H9 (cell line): Measurements from ENCODE around the gene BPGM. TPM values are rescaled to one million over a fixed set of nuclear protein-coding genes. Genes with fewer than 3 reads are reported as not detected.

Source experiments
- DNase-seq: peaks from one replicate; pipeline ENCODE4 v3.0.0-alpha.2; 2017
- H2AFZ ChIP-seq: one replicate; pipeline ENCODE4 v1.6.1; 2013; ENCODE audit warnings: mild to moderate bottlenecking, low read length, control low read depth, moderate library complexity
- H2AK5ac ChIP-seq: 2 replicates; pipeline ENCODE4 v1.6.1; 2013; ENCODE audit warnings: low read length, control low read depth, mixed read lengths; ENCODE audit not compliant: insufficient read length
- H2BK120ac ChIP-seq: one replicate; pipeline ENCODE4 v1.6.1; 2013; ENCODE audit warnings: low read depth, mild to moderate bottlenecking, low read length, control low read depth, inconsistent platforms; ENCODE audit not compliant: poor library complexity, severe bottlenecking
- H2BK12ac ChIP-seq: 2 replicates; pipeline ENCODE4 v1.6.1; 2013; ENCODE audit warnings: low read length, control low read depth, mixed read lengths, low read depth; ENCODE audit not compliant: insufficient read length
- H2BK15ac ChIP-seq: 2 replicates; pipeline ENCODE4 v1.6.1; 2013; ENCODE audit warnings: low read depth, low read length, control low read depth
- H2BK20ac ChIP-seq: one replicate; pipeline ENCODE4 v1.6.1; 2013; ENCODE audit warnings: low read depth, mild to moderate bottlenecking, low read length, control low read depth, inconsistent platforms; ENCODE audit not compliant: poor library complexity, severe bottlenecking
- H2BK5ac ChIP-seq: 2 replicates; pipeline ENCODE4 v1.6.1; 2013; ENCODE audit warnings: low read length, control low read depth, mixed read lengths; ENCODE audit not compliant: insufficient read length
- H3K14ac ChIP-seq: 2 replicates; pipeline ENCODE4 v1.6.1; 2013; ENCODE audit warnings: low read length, control low read depth; ENCODE audit not compliant: insufficient read depth
- H3K18ac ChIP-seq: 2 replicates; pipeline ENCODE4 v1.6.1; 2013; ENCODE audit warnings: low read depth, mild to moderate bottlenecking, mixed read lengths, low read length, control low read depth; ENCODE audit not compliant: insufficient read length
- H3K23ac ChIP-seq: 2 replicates; pipeline ENCODE4 v1.6.1; 2013; ENCODE audit warnings: low read length, control low read depth, mixed read lengths, low read depth; ENCODE audit not compliant: insufficient read length
- H3K23me2 ChIP-seq: 2 replicates; pipeline ENCODE4 v1.6.1; 2013; ENCODE audit warnings: low read depth, mild to moderate bottlenecking, mixed read lengths, low read length, control low read depth; ENCODE audit not compliant: insufficient read length, poor library complexity, severe bottlenecking
- H3K27ac ChIP-seq: 2 replicates; pipeline ENCODE4 v1.5.1; 2013; ENCODE audit warnings: low read length, control low read depth, mixed read lengths, low read depth; ENCODE audit not compliant: insufficient read length
- H3K27me3 ChIP-seq: 2 replicates; pipeline ENCODE4 v1.6.1; 2013; ENCODE audit warnings: low read length, control low read depth, inconsistent platforms; ENCODE audit not compliant: insufficient read depth
- H3K4ac ChIP-seq: 2 replicates; pipeline ENCODE4 v1.6.1; 2013; ENCODE audit warnings: low read depth, mild to moderate bottlenecking, control low read depth, inconsistent platforms, low read length, moderate library complexity
- H3K4me1 ChIP-seq: 2 replicates; pipeline ENCODE4 v1.6.1; 2013; ENCODE audit warnings: low read length, control low read depth, inconsistent platforms; ENCODE audit not compliant: insufficient read depth
- H3K4me2 ChIP-seq: 2 replicates; pipeline ENCODE4 v1.6.1; 2013; ENCODE audit warnings: low read length, control low read depth, mixed read lengths; ENCODE audit not compliant: insufficient read length, insufficient read depth
- H3K56ac ChIP-seq: 2 replicates; pipeline ENCODE4 v1.6.1; 2013; ENCODE audit warnings: low read depth, mild to moderate bottlenecking, mixed read lengths, low read length, control low read depth; ENCODE audit not compliant: insufficient read length
- H3K79me1 ChIP-seq: 2 replicates; pipeline ENCODE4 v1.6.1; 2013; ENCODE audit warnings: low read depth, mild to moderate bottlenecking, moderate library complexity, low read length, control low read depth, inconsistent platforms; ENCODE audit not compliant: insufficient read depth, poor library complexity, severe bottlenecking
- H3K79me2 ChIP-seq: 2 replicates; pipeline ENCODE4 v1.6.1; 2013; ENCODE audit warnings: low read length, control low read depth, inconsistent platforms; ENCODE audit not compliant: insufficient read depth
- H3K9ac ChIP-seq: 2 replicates; pipeline ENCODE4 v1.6.1; 2013; ENCODE audit warnings: low read length, control low read depth, mixed read lengths; ENCODE audit not compliant: insufficient read length; ENCODE audit errors: extremely low read depth
- H3K9me3 ChIP-seq: one replicate; pipeline ENCODE4 v1.6.1; 2013; ENCODE audit warnings: low read depth, low read length, inconsistent platforms; ENCODE audit not compliant: control insufficient read depth
- H3T11ph ChIP-seq: one replicate; pipeline ENCODE4 v1.6.1; 2013; ENCODE audit warnings: mild to moderate bottlenecking, low read length, control low read depth, inconsistent platforms
- H4K20me1 ChIP-seq: one replicate; pipeline ENCODE4 v1.6.1; 2013; ENCODE audit not compliant: control insufficient read depth, insufficient read length, insufficient read depth
- H4K5ac ChIP-seq: 2 replicates; pipeline ENCODE4 v1.6.1; 2013; ENCODE audit warnings: low read depth, mild to moderate bottlenecking, mixed read lengths, low read length, control low read depth; ENCODE audit not compliant: insufficient read length
- H4K8ac ChIP-seq: replicated peaks from 2 replicates; pipeline ENCODE4 v1.6.1; 2013; ENCODE audit warnings: low read length, control low read depth, mixed read lengths, low read depth; ENCODE audit not compliant: insufficient read length
- H4K91ac ChIP-seq: 2 replicates; pipeline ENCODE4 v1.6.1; 2013; ENCODE audit warnings: low read depth, mild to moderate bottlenecking, moderate library complexity, mixed read lengths, low read length, control low read depth; ENCODE audit not compliant: insufficient read length
- H3K27ac Mint-ChIP-seq, 3 experiments: 2 replicates in 2 of 3; 3 replicates in 1 of 3; pipeline ENCODE4 v1.8.0; 2020 to 2021; ENCODE audit warnings: mixed read lengths in 3 of 3, mild to moderate bottlenecking in 1 of 3, moderate library complexity in 1 of 3
- H3K27me3 Mint-ChIP-seq: 2 replicates; pipeline ENCODE4 v1.8.0; 2021; ENCODE audit warnings: low read depth, mild to moderate bottlenecking, moderate library complexity, mixed read lengths
- H3K36me3 Mint-ChIP-seq, 3 experiments: 2 replicates in 2 of 3; 3 replicates in 1 of 3; pipeline ENCODE4 v1.8.0; 2020 to 2021; ENCODE audit warnings: low read depth in 3 of 3, mixed read lengths in 3 of 3; ENCODE audit not compliant: insufficient read depth in 1 of 3
- H3K4me1 Mint-ChIP-seq, 2 experiments: 2 replicates each; pipeline ENCODE4 v1.8.0; 2020; ENCODE audit warnings: mixed read lengths in 2 of 2
- H3K4me3 Mint-ChIP-seq, 2 experiments: 2 replicates in 1 of 2; 3 replicates in 1 of 2; pipeline ENCODE4 v1.8.0; 2020 to 2021; ENCODE audit warnings: mild to moderate bottlenecking in 2 of 2, mixed read lengths in 2 of 2, moderate library complexity in 1 of 2
- H3K9me3 Mint-ChIP-seq, 2 experiments: 2 replicates in 1 of 2; 3 replicates in 1 of 2; pipeline ENCODE4 v1.8.0; 2020; ENCODE audit warnings: mild to moderate bottlenecking in 2 of 2, mixed read lengths in 2 of 2, moderate library complexity in 1 of 2
- WGBS: extraction: QIAGEN DNeasy Blood & Tissue Kit; methylation state at CpG from one replicate; pipeline ENCODE4 v1.1.7; 2013; ENCODE audit warnings: missing lambda C conversion rate, low lambda C conversion rate, mixed read lengths; ENCODE audit not compliant: insufficient read length; ENCODE audit errors: extremely low coverage; 5-methylcytosine and 5-hydroxymethylcytosine counted together
- total RNA-seq: library from RNA; stranded (reverse); gene quantifications from 2 replicates; pipeline ENCODE4 v1.2.1, GENCODE V29; 2021
- TF ChIP-seq, protein P1 (sequence below): fragments of 200-600 bp; sonication (generic); conservative IDR thresholded peaks from 3 replicates; pipeline ENCODE4 v1.8.0; 2021; ENCODE audit warnings: antibody characterized with exemption, mild to moderate bottlenecking

The BPGM gene
- total RNA-seq, 1 experiment from 2014 or later: 14.4 TPM

DNA sequence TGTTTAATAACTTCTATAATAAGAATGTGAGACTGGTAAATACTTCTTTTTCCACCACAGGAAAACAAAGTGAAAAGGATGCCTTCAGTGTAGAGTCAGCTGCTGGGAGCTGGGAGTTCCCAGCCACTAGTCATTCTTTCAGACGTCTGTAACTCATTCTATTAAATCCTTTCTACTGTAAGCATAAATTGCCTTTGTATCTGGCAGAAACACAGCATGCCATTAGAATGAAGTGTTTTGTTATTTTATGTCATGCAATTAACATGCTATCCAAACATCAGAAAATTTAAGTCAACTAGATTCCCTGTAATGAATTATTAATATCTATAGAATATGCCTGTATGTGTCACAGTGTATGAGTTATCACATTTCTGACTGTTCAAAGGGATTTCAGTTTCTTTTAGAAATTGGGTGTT lies 14.3 kb downstream of the BPGM start:
- no peak overlapping the region for H3K27ac ChIP-seq
- H4K8ac ChIP-seq: no peak overlapping the region
- H3K27ac Mint-ChIP-seq: no peak overlapping the region

More for the DNA sequence above, 14.3 kb downstream of the BPGM start:
- H3K4ac ChIP-seq: no peak overlapping the region
- no peak overlapping the region for H2BK20ac ChIP-seq
- no peaks in the 10 kb centered on the region for H3K9me3 ChIP-seq
- H3K27me3 ChIP-seq: no peaks in the 10 kb centered on the region
- H2BK15ac ChIP-seq: no peak overlapping the region
- DNase-seq: no peak
- TF ChIP-seq, protein P1, sequence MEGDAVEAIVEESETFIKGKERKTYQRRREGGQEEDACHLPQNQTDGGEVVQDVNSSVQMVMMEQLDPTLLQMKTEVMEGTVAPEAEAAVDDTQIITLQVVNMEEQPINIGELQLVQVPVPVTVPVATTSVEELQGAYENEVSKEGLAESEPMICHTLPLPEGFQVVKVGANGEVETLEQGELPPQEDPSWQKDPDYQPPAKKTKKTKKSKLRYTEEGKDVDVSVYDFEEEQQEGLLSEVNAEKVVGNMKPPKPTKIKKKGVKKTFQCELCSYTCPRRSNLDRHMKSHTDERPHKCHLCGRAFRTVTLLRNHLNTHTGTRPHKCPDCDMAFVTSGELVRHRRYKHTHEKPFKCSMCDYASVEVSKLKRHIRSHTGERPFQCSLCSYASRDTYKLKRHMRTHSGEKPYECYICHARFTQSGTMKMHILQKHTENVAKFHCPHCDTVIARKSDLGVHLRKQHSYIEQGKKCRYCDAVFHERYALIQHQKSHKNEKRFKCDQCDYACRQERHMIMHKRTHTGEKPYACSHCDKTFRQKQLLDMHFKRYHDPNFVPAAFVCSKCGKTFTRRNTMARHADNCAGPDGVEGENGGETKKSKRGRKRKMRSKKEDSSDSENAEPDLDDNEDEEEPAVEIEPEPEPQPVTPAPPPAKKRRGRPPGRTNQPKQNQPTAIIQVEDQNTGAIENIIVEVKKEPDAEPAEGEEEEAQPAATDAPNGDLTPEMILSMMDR: no peak
- WGBS: no CpG with 5 or more reads among the region's 1 CpG
- Mint-ChIP-seq H3K9me3 (no peaks in the 10 kb centered on the region), H3K4me3 (no peak overlapping the region), H3K27me3 (no peaks in the 10 kb centered on the region), H3K4me1 (peaks cover 9% of the 10 kb centered on the region in 2 experiments), H3K36me3 (peaks cover 0 to 6% (median 6%) of the 10 kb centered on the region in 3 experiments; a peak in 1 of 7 replicates)
- no peak overlapping the region for H3K14ac ChIP-seq
- no peaks in the 10 kb centered on the region for H3K79me1 ChIP-seq
- no peak overlapping the region for H3K23ac ChIP-seq
- H2AFZ ChIP-seq: no peak overlapping the region
- no peak overlapping the region for H3K4me2 ChIP-seq
- H3T11ph ChIP-seq: no peak overlapping the region
- no peak overlapping the region for H3K18ac ChIP-seq
- H2BK12ac ChIP-seq: no peak overlapping the region
- H3K9ac ChIP-seq: no peak overlapping the region
- H4K20me1 ChIP-seq: no peaks in the 10 kb centered on the region
- H3K79me2 ChIP-seq: no peaks in the 10 kb centered on the region; the same call in 1 of the 2 replicates
- no peaks in the 10 kb centered on the region for H3K23me2 ChIP-seq
- no peak overlapping the region for H2AK5ac ChIP-seq
- H2BK5ac ChIP-seq: no peak overlapping the region
- no peak overlapping the region for H3K56ac ChIP-seq
- H2BK120ac ChIP-seq: no peak overlapping the region
- no peak overlapping the region for H4K5ac ChIP-seq
- H4K91ac ChIP-seq: no peak overlapping the region
- peaks cover 2% of the 10 kb centered on the region; the same call in 1 of the 2 replicates for H3K4me1 ChIP-seq
